OCI-LY7 (cell line): ENCODE measurements around the gene GLYR1.

Experiments used
- EZH2phosphoT487 ChIP-seq: fragments of 200-600 bp; sonication (generic); IDR thresholded peaks from 2 replicates; pipeline ENCODE4 v1.6.1; 2018; ENCODE audit warnings: low read depth, borderline replicate concordance, mild to moderate bottlenecking, mixed run types, antibody characterized with exemption, low read length, moderate library complexity, mixed read lengths
- TF ChIP-seq, protein P1 (sequence below): fragments of 200-600 bp; sonication (generic); conservative IDR thresholded peaks from 2 replicates; pipeline ENCODE4 v1.5.1; 2014; ENCODE audit warnings: mild to moderate bottlenecking, antibody characterized with exemption, low read length, moderate library complexity, mixed read lengths

DNA sequence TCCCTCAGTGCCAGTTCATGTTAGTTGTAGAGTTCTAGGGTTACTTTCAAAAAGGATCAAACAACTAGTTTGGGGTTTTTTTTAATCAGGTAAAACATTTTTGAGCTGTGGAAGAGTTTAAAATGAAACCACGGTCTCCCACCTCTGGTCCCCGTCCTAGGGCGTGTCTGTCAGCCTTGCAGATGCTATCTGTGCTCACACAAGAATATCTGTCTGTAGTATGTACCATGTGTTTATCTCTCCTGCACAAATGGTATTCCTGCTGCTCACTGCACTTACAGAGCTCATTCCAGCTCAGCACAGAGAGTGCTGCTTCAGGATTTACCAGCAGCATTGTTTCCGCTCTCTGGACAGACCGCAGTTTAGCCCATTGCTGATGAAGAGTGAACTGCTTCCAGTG lies 39.1 kb upstream of the GLYR1 start:
- TF ChIP-seq, protein P1, sequence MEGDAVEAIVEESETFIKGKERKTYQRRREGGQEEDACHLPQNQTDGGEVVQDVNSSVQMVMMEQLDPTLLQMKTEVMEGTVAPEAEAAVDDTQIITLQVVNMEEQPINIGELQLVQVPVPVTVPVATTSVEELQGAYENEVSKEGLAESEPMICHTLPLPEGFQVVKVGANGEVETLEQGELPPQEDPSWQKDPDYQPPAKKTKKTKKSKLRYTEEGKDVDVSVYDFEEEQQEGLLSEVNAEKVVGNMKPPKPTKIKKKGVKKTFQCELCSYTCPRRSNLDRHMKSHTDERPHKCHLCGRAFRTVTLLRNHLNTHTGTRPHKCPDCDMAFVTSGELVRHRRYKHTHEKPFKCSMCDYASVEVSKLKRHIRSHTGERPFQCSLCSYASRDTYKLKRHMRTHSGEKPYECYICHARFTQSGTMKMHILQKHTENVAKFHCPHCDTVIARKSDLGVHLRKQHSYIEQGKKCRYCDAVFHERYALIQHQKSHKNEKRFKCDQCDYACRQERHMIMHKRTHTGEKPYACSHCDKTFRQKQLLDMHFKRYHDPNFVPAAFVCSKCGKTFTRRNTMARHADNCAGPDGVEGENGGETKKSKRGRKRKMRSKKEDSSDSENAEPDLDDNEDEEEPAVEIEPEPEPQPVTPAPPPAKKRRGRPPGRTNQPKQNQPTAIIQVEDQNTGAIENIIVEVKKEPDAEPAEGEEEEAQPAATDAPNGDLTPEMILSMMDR: no peak
- no peak for TF ChIP-seq EZH2phosphoT487
